DMS53 (cell line): Measurements from ENCODE around the gene GARRE1.

ENCODE experiments used
- DNase-seq: peaks from one replicate; lab custom pipeline; 2025; lab: John Stamatoyannopoulos, UW

Gene GARRE1

GRCh38 chr19:34295103-34295502, 40.7 kb downstream of the GARRE1 start:
- no peak for DNase-seq

- DNase-seq = peak; percentile 35
Observed at GRCh38 chr19:34298891-34299520, 44.7 kb downstream of the GARRE1 start.

GRCh38 chr19:34299576-34299975, 45.2 kb downstream of the GARRE1 start:
- no peak for DNase-seq

GRCh38 chr19:34300380-34300779, 46.0 kb downstream of the GARRE1 start:
- no peak for DNase-seq

- DNase-seq = no peak
Observed at GRCh38 chr19:34300962-34301361, 46.6 kb downstream of the GARRE1 start.
